Germinal center (tissue), 1 donor: ENCODE results near the gene COIL.
"Not testable (repeated sequence)": the region's sequence is repeated elsewhere in the genome, so short reads cannot be mapped to it uniquely, and the experiment has no call there.

Source experiments
- DNase-seq: peaks from one replicate; pipeline ENCODE4 v3.0.0; 2012; ENCODE audit warnings: mixed read lengths, low spot score

The COIL gene

GRCh38 chr17:56978441-56979090 lies 17.7 kb upstream of the COIL start:
- peak; percentile 54 for DNase-seq

- DNase-seq, result peak; percentile 95
These were observed 17.0 kb upstream of the COIL start, which contains the start of gene SCPEP1 for GRCh38 chr17:56977673-56978395. SCPEP1 (plus strand) TSS chr17:56978131; CDS start chr17:56978160, 29 bp downstream.

GRCh38 chr17:56976941-56977608 lies 16.2 kb upstream of the COIL start:
- DNase-seq, result no peak

- no peak for DNase-seq
These were observed 14.8 kb upstream of the COIL start for GRCh38 chr17:56975656-56976055.

GRCh38 chr17:56974055-56974454 lies 13.2 kb upstream of the COIL start:
- no peak for DNase-seq

GRCh38 chr17:56973520-56973919 lies 12.7 kb upstream of the COIL start:
- no peak for DNase-seq

- DNase-seq, result no peak
These were observed 11.4 kb upstream of the COIL start for GRCh38 chr17:56972111-56972730.

GRCh38 chr17:56970974-56971373 lies 10.1 kb upstream of the COIL start:
- no peak for DNase-seq

GRCh38 chr17:56966338-56966737 lies 5.5 kb upstream of the COIL start:
- no peak for DNase-seq

- not testable (repeated sequence) for DNase-seq
These were observed 4.8 kb upstream of the COIL start for GRCh38 chr17:56965681-56966080.

GRCh38 chr17:56965241-56965640 lies 4.4 kb upstream of the COIL start:
- not testable (repeated sequence) for DNase-seq

- no peak for DNase-seq
These were observed 3.9 kb downstream of the COIL start for GRCh38 chr17:56956992-56957391.

- no peak for DNase-seq
These were observed 11.3 kb downstream of the COIL start for GRCh38 chr17:56949595-56949994.

GRCh38 chr17:56948491-56948890 lies 12.4 kb downstream of the COIL start:
- DNase-seq, result no peak

- DNase-seq, result no peak
These were observed 13.1 kb downstream of the COIL start for GRCh38 chr17:56947741-56948140.

- DNase-seq, result no peak
These were observed 14.8 kb downstream of the COIL start for GRCh38 chr17:56945938-56946505.

- DNase-seq, result no peak
These were observed 17.2 kb downstream of the COIL start for GRCh38 chr17:56943505-56944125.

- DNase-seq, result peak; percentile 78
These were observed 20.9 kb downstream of the COIL start for GRCh38 chr17:56939869-56940484.

GRCh38 chr17:56938206-56938605 lies 22.6 kb downstream of the COIL start:
- DNase-seq, result not testable (repeated sequence)

- DNase-seq, result no peak
These were observed 23.2 kb downstream of the COIL start for GRCh38 chr17:56937687-56938086.

- DNase-seq, result no peak
These were observed 24.0 kb downstream of the COIL start for GRCh38 chr17:56936697-56937322.
